Endothelial cell of umbilical vein (primary cell): Measurements from ENCODE around the gene LOXL3. TPM values are rescaled to one million over a fixed set of nuclear protein-coding genes. Genes with fewer than 3 reads are reported as not detected.

ENCODE experiments used
- BruUV-seq: library from RNA; stranded (reverse); fragments of 400-500 nt; replicated peaks from 2 replicates; lab custom pipeline; 2021; lab: Mats Ljungman, UMichigan
- CTCF ChIA-PET: fragments of 300-600, 350-600 bp; sonication (Branson Sonifier 250); formaldehyde crosslinking; loops from one replicate; lab custom pipeline; 2021; ENCODE audit warnings: antibody characterized with exemption, inconsistent platforms; lab: Charles Lee
- POLR2A ChIA-PET: fragments of 300-600, 350-600 bp; sonication (Branson Sonifier 250); formaldehyde crosslinking; loops from one replicate; lab custom pipeline; 2021; ENCODE audit warnings: antibody characterized with exemption, inconsistent platforms; lab: Charles Lee
- DNase-seq: peaks from one replicate; pipeline ENCODE4 v3.0.0-alpha.2; 2011; ENCODE audit warnings: low read depth, low spot score
- FAIRE-seq: peaks from 2 replicates; lab custom pipeline; 2011; peaks lifted over from hg19 to GRCh38; lab: Jason Lieb, UNC
- H2AFZ ChIP-seq: 2 replicates; pipeline ENCODE4 v1.6.0; 2012; ENCODE audit warnings: low read depth, low read length, control low read depth, inconsistent platforms
- H3K27ac ChIP-seq: 2 replicates; pipeline ENCODE4 v1.5.1; 2011; ENCODE audit warnings: low read depth, mild to moderate bottlenecking, control low read depth, low read length, moderate library complexity; ENCODE audit not compliant: insufficient read depth
- H3K27me3 ChIP-seq, 2 experiments: 2 replicates each; pipeline versions ENCODE4 v1.6.0 to v1.6.1; 2011; ENCODE audit warnings: low read length in 2 of 2, mixed read lengths in 1 of 2; ENCODE audit not compliant: control insufficient read depth in 2 of 2, insufficient read depth in 2 of 2
- H3K36me3 ChIP-seq, 2 experiments: 2 replicates in 1 of 2; 3 replicates in 1 of 2; pipeline ENCODE4 v1.5.1; 2011; ENCODE audit warnings: low read length in 2 of 2, mild to moderate bottlenecking in 1 of 2, moderate library complexity in 1 of 2; ENCODE audit not compliant: control insufficient read depth in 2 of 2, insufficient read depth in 2 of 2; ENCODE audit errors: extremely low read depth in 1 of 2
- H3K4me1 ChIP-seq: 3 replicates; pipeline ENCODE4 v1.5.1; 2011; ENCODE audit warnings: mild to moderate bottlenecking, low read length; ENCODE audit not compliant: control insufficient read depth, insufficient read depth; ENCODE audit errors: extremely low read depth
- H3K4me2 ChIP-seq: 2 replicates; pipeline ENCODE4 v1.6.1; 2011; ENCODE audit warnings: low read length, control low read depth, mixed read lengths; ENCODE audit not compliant: insufficient read depth
- H3K4me3 ChIP-seq, 3 experiments: fragments of 200-600 bp in 1 of 3; sonication (generic), shearing (Covaris generic) in 1 of 3; replicated peaks in 1 of 3; 2 replicates each; pipeline ENCODE4 v1.5.1; 2011 to 2016; ENCODE audit warnings: control low read depth in 3 of 3, low read length in 3 of 3, mild to moderate bottlenecking in 2 of 3, inconsistent platforms in 1 of 3, low read depth in 1 of 3, moderate library complexity in 1 of 3; ENCODE audit not compliant: insufficient read depth in 1 of 3
- H3K79me2 ChIP-seq: 2 replicates; pipeline ENCODE4 v1.6.0; 2012; ENCODE audit warnings: low read length, inconsistent platforms; ENCODE audit not compliant: control insufficient read depth, insufficient read depth
- H3K9ac ChIP-seq: replicated peaks from 2 replicates; pipeline ENCODE3; 2011; ENCODE audit warnings: low read length, control low read depth; ENCODE audit not compliant: insufficient read depth; ENCODE audit errors: extremely low read depth
- H3K9me1 ChIP-seq: replicated peaks from 3 replicates; pipeline ENCODE4 v1.6.0; 2011; ENCODE audit warnings: mild to moderate bottlenecking, low read length; ENCODE audit not compliant: control insufficient read depth, insufficient read depth; ENCODE audit errors: extremely low read depth
- H3K9me3 ChIP-seq: replicated peaks from 2 replicates; pipeline ENCODE4 v1.5.1; 2012; ENCODE audit warnings: low read length, inconsistent platforms; ENCODE audit not compliant: control insufficient read depth, insufficient read depth
- H4K20me1 ChIP-seq: replicated peaks from 2 replicates; pipeline ENCODE3; 2011; ENCODE audit warnings: mild to moderate bottlenecking, low read length; ENCODE audit not compliant: control insufficient read depth, insufficient read depth; ENCODE audit errors: extremely low read depth
- CTCF ChIP-seq, 2 donors: IDR thresholded peaks; 1 replicate in 1 of 2; 2 replicates in 1 of 2; pipeline ENCODE4 v1.5.1; 2011; ENCODE audit warnings: low read length in 2 of 2, mild to moderate bottlenecking in 2 of 2, moderate library complexity in 2 of 2, control low read depth in 1 of 2, inconsistent platforms in 1 of 2, low read depth in 1 of 2; ENCODE audit not compliant: insufficient read depth in 1 of 2; ENCODE audit errors: extremely low read depth in 1 of 2
- EZH2 ChIP-seq: IDR thresholded peaks from 2 replicates; pipeline ENCODE4 v1.6.1; 2012; ENCODE audit warnings: borderline replicate concordance, low read depth, mild to moderate bottlenecking, moderate library complexity, low read length, inconsistent platforms; ENCODE audit not compliant: severe bottlenecking
- FOS ChIP-seq: IDR thresholded peaks from 2 replicates; pipeline ENCODE4 v1.6.1; 2011; ENCODE audit warnings: mild to moderate bottlenecking, low read length, moderate library complexity, borderline replicate concordance; ENCODE audit not compliant: insufficient read depth
- GATA2 ChIP-seq: IDR thresholded peaks from 2 replicates; pipeline ENCODE4 v1.7.0; 2011; ENCODE audit warnings: low read depth, mild to moderate bottlenecking, moderate library complexity, mixed read lengths, low read length; ENCODE audit not compliant: insufficient read length, insufficient read depth
- JUN ChIP-seq: IDR thresholded peaks from 2 replicates; pipeline ENCODE4 v1.6.1; 2011; ENCODE audit warnings: borderline replicate concordance, low read depth; ENCODE audit not compliant: insufficient read length, insufficient read depth
- MAX ChIP-seq: IDR thresholded peaks from 2 replicates; pipeline ENCODE4 v1.6.1; 2011; ENCODE audit not compliant: insufficient read depth, insufficient read length
- MYC ChIP-seq: IDR thresholded peaks from one replicate; pipeline ENCODE4 v1.6.1; 2011; ENCODE audit warnings: mild to moderate bottlenecking, low read depth, low read length
- POLR2A ChIP-seq: IDR thresholded peaks from 2 replicates; pipeline ENCODE4 v1.6.1; 2012; ENCODE audit warnings: low read depth, mild to moderate bottlenecking, control low read depth, low read length
- POLR2AphosphoS5 ChIP-seq: IDR thresholded peaks from 2 replicates; pipeline ENCODE4 v1.6.1; 2012; ENCODE audit warnings: low read depth, mild to moderate bottlenecking, control low read depth, low read length, moderate library complexity; ENCODE audit not compliant: insufficient read depth
- dilution Hi-C: fragments of 300-500 bp; cut with MboI; formaldehyde crosslinking; loops from one replicate; pipeline ENCODE4 v1.15.0; 2019; ENCODE audit warnings: low sequenced_read_pairs; ENCODE audit not compliant: extremely low pct_ligation_motif_present
- intact Hi-C: fragments of 100-400 bp; cut with micrococcal nuclease; formaldehyde crosslinking; loops from one replicate; pipeline ENCODE4 v1.10.0; 2022
- polyA plus RNA-seq, 4 experiments: library from polyadenylated mRNA; depleted of rRNA in 3 of 4; stranded (reverse) in 3 of 4; unstranded in 1 of 4; fragments of >200 nt; gene quantifications; 2 replicates each; pipeline versions ENCODE4 v1.2.1 to v1.2.3, GENCODE V29; 2011 to 2012; ENCODE audit warnings: missing spikeins in 1 of 4
- total RNA-seq: library from RNA; stranded (reverse); gene quantifications from 2 replicates; pipeline ENCODE4 v1.2.3, GENCODE V29; 2021

The LOXL3 gene
- total and polyA plus RNA-seq, 2 donors (not counting 3 experiments of a cell fraction or from before 2014, with no cell fraction given), result 0.95 to 1.3 TPM

GRCh38 chr2:74507145-74507925 lies 46.4 kb downstream of the LOXL3 start, which contains the start of gene PCGF1:
TSS of gene PCGF1 (minus strand) at chr2:74507695. CDS start at chr2:74507668, 27 bp downstream.
- peak; percentile 41 to 81 for TF ChIP-seq CTCF (IDR thresholded peaks at IDR 0.05; ENCODE audit: extremely low read depth in 1 of 2, insufficient read depth in 1 of 2, low read depth in 1 of 2, low read length in 2 of 2)
- TF ChIP-seq POLR2A, result peak; percentile 75
- TF ChIP-seq GATA2, result no peak
- no peak for TF ChIP-seq JUN
- TF ChIP-seq EZH2, result no peak
- peak; percentile 68 for TF ChIP-seq MAX
- TF ChIP-seq POLR2AphosphoS5, result peak; percentile 66
- no peak for TF ChIP-seq MYC
- TF ChIP-seq FOS, result no peak
- Histone ChIP-seq H4K20me1 (no peaks in the 10 kb centered on the region), H3K4me3 (peak within 1 kb of the TSS; percentile 3 to 75 (median 37)), H3K4me2 (peak within 1 kb of the TSS; percentile 66), H3K9me3 (no peaks in the 10 kb centered on the region), H2AFZ (peak within 1 kb of the TSS; percentile 29), H3K36me3 (peaks cover 0 to 4% of the 10 kb centered on the region in 2 experiments), H3K9ac (peak within 1 kb of the TSS; percentile 69), H3K79me2 (peaks cover 4% of the 10 kb centered on the region), H3K27ac (peak within 1 kb of the TSS; percentile 54), H3K4me1 (peaks cover 27% of the 10 kb centered on the region), H3K27me3 (peaks cover 31 to 40% of the 10 kb centered on the region in 2 experiments), H3K9me1 (no peaks in the 10 kb centered on the region)
- no TSS peak for BruUV-seq
- dilution Hi-C loops (no loop called here), intact Hi-C loops (loop anchor here (1.0 to 2.0 kb wide), 4 partner anchors 22 to 80 kb away; partner anchors contain the start of genes AUP1, DOK1, HTRA2 and TTC31)
- CTCF ChIA-PET, result interaction anchor here (0.6 to 2.5 kb wide), 9 partner anchors 8 to 86 kb away, joined by 3 to 15 read pairs (median 5); partner anchors contain the start of genes AUP1, CCDC142, HTRA2 and LBX2
- POLR2A ChIA-PET, result no interaction called here
- DNase-seq, result peak; percentile 98
- peak; percentile 98 for FAIRE-seq
